Activated CD4-positive, CD25-positive, alpha-beta regulatory T cell treated with anti-CD3 and anti-CD28 coated beads, Interleukin-2, amount 50 U/mL, for 24 hours (primary cell): Measurements from ENCODE around the gene FBXL17.
A peak's percentile ranks its signal among the peaks of the same experiment; 100 is the strongest.

Source experiments
- ATAC-seq, 2 donors: fragments of 150-1000 bp; cut with Tn5 transposase; one replicate each; pipeline ENCODE4 v1.10.0; 2021; ENCODE audit warnings: mild to moderate bottlenecking in 1 of 2, moderate library complexity in 1 of 2

FBXL17 gene

GRCh38 chr5:107945061-107945460 is 436.8 kb downstream of the FBXL17 start:
- no peak for ATAC-seq

GRCh38 chr5:107943923-107944322 is 438.0 kb downstream of the FBXL17 start:
- ATAC-seq = no peak

GRCh38 chr5:107941036-107941435 is 440.9 kb downstream of the FBXL17 start:
- no peak for ATAC-seq

GRCh38 chr5:107937651-107938355 is 444.1 kb downstream of the FBXL17 start:
- ATAC-seq = no peak

- no peak for ATAC-seq
Measured at GRCh38 chr5:107937204-107937603, 444.7 kb downstream of the FBXL17 start.

- ATAC-seq = no peak
Measured at GRCh38 chr5:107936515-107936914, 445.4 kb downstream of the FBXL17 start.

GRCh38 chr5:107935645-107936044 is 446.3 kb downstream of the FBXL17 start:
- no peak for ATAC-seq

- no peak for ATAC-seq
Measured at GRCh38 chr5:107933326-107933725, 448.6 kb downstream of the FBXL17 start.

- ATAC-seq = no peak
Measured at GRCh38 chr5:107930891-107931290, 451.0 kb downstream of the FBXL17 start.

- ATAC-seq = no peak
Measured at GRCh38 chr5:107930092-107930491, 451.8 kb downstream of the FBXL17 start.

- no peak for ATAC-seq
Measured at GRCh38 chr5:107929080-107929479, 452.8 kb downstream of the FBXL17 start.

GRCh38 chr5:107926121-107926520 is 455.8 kb downstream of the FBXL17 start:
- ATAC-seq = no peak

- ATAC-seq = no peak
Measured at GRCh38 chr5:107925200-107925599, 456.7 kb downstream of the FBXL17 start.

GRCh38 chr5:107919969-107920368 is 461.9 kb downstream of the FBXL17 start:
- ATAC-seq = peak; percentile 32 to 67

- ATAC-seq = no peak
Measured at GRCh38 chr5:107919361-107919760, 462.5 kb downstream of the FBXL17 start.

GRCh38 chr5:107917983-107918382 is 463.9 kb downstream of the FBXL17 start:
- no peak for ATAC-seq

GRCh38 chr5:107916731-107917725 is 464.9 kb downstream of the FBXL17 start:
- ATAC-seq = no peak

GRCh38 chr5:107915176-107915812 is 466.6 kb downstream of the FBXL17 start:
- no peak for ATAC-seq

GRCh38 chr5:107913494-107913893 is 468.4 kb downstream of the FBXL17 start:
- ATAC-seq = no peak

- ATAC-seq = no peak
Measured at GRCh38 chr5:107900721-107901120, 481.2 kb downstream of the FBXL17 start.

GRCh38 chr5:107894361-107894760 is 487.5 kb downstream of the FBXL17 start:
- ATAC-seq = no peak

GRCh38 chr5:107893642-107894041 is 488.3 kb downstream of the FBXL17 start:
- no peak for ATAC-seq

- ATAC-seq = no peak
Measured at GRCh38 chr5:107889387-107889786, 492.5 kb downstream of the FBXL17 start.
